ENCODE results near the gene ATP6AP1. TPM values are rescaled to one million over a fixed set of nuclear protein-coding genes. Genes with fewer than 3 reads are reported as not detected.

The ATP6AP1 gene
- total RNA-seq, 3 donors from 2014 or later (not counting 1 experiment from before 2014, with no cell fraction given) = 62.4 to 71.7 (median 65.9) TPM

DNA sequence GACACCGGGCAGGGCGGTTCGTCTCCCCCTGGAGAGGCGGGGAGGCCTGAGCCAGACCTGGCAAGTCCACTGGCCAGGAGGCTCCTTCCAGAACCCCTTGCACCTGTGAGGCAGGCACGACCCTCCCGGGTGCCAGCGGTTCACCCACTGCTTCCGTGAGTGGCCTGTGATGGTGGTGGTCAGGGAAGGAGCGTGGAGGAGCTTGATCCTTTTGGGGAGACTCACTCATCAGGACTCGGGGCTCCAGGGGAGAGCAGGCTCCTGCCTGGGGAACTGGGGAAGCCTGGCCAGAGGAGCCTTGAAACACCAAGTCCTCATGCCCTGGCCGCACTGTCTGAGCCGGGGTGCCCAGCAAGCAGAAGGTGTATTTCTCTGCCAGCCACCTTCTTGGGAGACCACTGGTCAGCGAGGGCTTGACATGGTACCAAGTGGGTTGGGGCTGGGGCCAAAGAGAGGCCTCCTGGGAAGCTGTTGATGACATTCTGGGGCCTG is 16.3 kb downstream of the ATP6AP1 start:
- no peaks in the 10 kb centered on the region for H3K27me3 ChIP-seq (ENCODE audit: control insufficient read depth, insufficient read depth, low read length)
- intact Hi-C loops (cut with micrococcal nuclease) = loop anchor here (5.0 kb wide), 1 partner anchor 48 kb away; the partner anchor contains the start of gene RPL10
- H3K9me3 Mint-ChIP-seq = no peaks in the 10 kb centered on the region
- ATAC-seq (no peak), DNase-seq (no peak)
- H3K9me3 ChIP-seq (ENCODE audit: control insufficient read depth, insufficient read depth, low read length) = no peaks in the 10 kb centered on the region
- WGBS (ENCODE audit: insufficient coverage) = 79% methylated on average over 9 of the region's 13 CpGs
- peak overlapping the region; percentile 56 for H3K4me3 ChIP-seq (ENCODE audit: low read length)
- H3K36me3 Mint-ChIP-seq = no peaks in the 10 kb centered on the region
- peak overlapping the region; percentile 65 for H3K27ac ChIP-seq (ENCODE audit: low read length)
- TF ChIP-seq, protein P1, sequence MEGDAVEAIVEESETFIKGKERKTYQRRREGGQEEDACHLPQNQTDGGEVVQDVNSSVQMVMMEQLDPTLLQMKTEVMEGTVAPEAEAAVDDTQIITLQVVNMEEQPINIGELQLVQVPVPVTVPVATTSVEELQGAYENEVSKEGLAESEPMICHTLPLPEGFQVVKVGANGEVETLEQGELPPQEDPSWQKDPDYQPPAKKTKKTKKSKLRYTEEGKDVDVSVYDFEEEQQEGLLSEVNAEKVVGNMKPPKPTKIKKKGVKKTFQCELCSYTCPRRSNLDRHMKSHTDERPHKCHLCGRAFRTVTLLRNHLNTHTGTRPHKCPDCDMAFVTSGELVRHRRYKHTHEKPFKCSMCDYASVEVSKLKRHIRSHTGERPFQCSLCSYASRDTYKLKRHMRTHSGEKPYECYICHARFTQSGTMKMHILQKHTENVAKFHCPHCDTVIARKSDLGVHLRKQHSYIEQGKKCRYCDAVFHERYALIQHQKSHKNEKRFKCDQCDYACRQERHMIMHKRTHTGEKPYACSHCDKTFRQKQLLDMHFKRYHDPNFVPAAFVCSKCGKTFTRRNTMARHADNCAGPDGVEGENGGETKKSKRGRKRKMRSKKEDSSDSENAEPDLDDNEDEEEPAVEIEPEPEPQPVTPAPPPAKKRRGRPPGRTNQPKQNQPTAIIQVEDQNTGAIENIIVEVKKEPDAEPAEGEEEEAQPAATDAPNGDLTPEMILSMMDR (IDR thresholded peaks at IDR 0.05) = no peak
- H3K36me3 ChIP-seq (ENCODE audit: control insufficient read depth, insufficient read depth, low read length) = peaks cover 21% of the 10 kb centered on the region
- H3K4me1 ChIP-seq (ENCODE audit: control insufficient read depth, insufficient read depth, low read length) = peaks cover 25% of the 10 kb centered on the region
- no peak overlapping the region for H3K27ac Mint-ChIP-seq
- peak overlapping the region; percentile 31 for H3K4me3 Mint-ChIP-seq
- peaks cover 0 to 8% of the 10 kb centered on the region in 2 donors for H3K4me1 Mint-ChIP-seq
- H3K27me3 Mint-ChIP-seq (ENCODE audit: low read depth in 2 of 2) = no peaks in the 10 kb centered on the region

GRCh38 chrX:154445776-154446175 is 17.3 kb downstream of the ATP6AP1 start:
- intact Hi-C loops (cut with micrococcal nuclease) = no loop called here
- no peak overlapping the region for H3K27ac ChIP-seq (ENCODE audit: low read length)
- H3K4me1 Mint-ChIP-seq = peaks cover 0 to 8% of the 10 kb centered on the region in 2 donors
- no peaks in the 10 kb centered on the region for H3K9me3 ChIP-seq (ENCODE audit: control insufficient read depth, insufficient read depth, low read length)
- no peaks in the 10 kb centered on the region for H3K9me3 Mint-ChIP-seq
- peaks cover 27% of the 10 kb centered on the region for H3K36me3 ChIP-seq (ENCODE audit: control insufficient read depth, insufficient read depth, low read length)
- no peaks in the 10 kb centered on the region for H3K36me3 Mint-ChIP-seq
- H3K27me3 ChIP-seq (ENCODE audit: control insufficient read depth, insufficient read depth, low read length) = no peaks in the 10 kb centered on the region
- WGBS (ENCODE audit: insufficient coverage) = 98% methylated on average over 16 of the region's 16 CpGs
- no peak overlapping the region for H3K4me3 ChIP-seq (ENCODE audit: low read length)
- peak overlapping the region in 1 of 2 donors; percentile 62 for H3K27ac Mint-ChIP-seq
- H3K27me3 Mint-ChIP-seq (ENCODE audit: low read depth in 2 of 2) = no peaks in the 10 kb centered on the region
- TF ChIP-seq, protein P1 (IDR thresholded peaks at IDR 0.05) = no peak
- ATAC-seq (no peak), DNase-seq (no peak)
- H3K4me3 Mint-ChIP-seq = peak overlapping the region; percentile 40
- H3K4me1 ChIP-seq (ENCODE audit: control insufficient read depth, insufficient read depth, low read length) = peaks cover 25% of the 10 kb centered on the region

DNA sequence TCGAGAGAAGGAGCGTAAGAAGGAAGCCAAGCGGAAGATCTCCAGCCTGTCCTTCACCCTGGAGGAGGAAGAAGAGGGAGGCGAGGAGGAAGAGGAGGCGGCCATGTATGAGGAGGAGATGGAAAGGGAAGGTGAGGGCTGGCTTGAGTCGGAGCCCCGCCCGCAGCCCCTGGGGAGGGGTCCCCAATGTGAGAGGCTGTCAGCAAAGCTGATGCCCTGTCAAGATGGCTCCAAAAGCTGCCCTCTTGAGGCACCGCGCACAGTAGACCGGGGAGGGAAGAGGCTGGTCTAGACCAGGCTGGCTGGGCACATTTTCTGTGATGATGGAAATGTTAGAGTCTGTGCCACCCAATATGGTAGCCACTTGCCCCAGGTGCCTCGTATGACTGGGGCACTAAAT is 18.0 kb downstream of the ATP6AP1 start:
- TF ChIP-seq, protein P1 (IDR thresholded peaks at IDR 0.05) = no peak
- Mint-ChIP-seq H3K4me3 (no peak overlapping the region), H3K4me1 (peaks cover 0 to 8% of the 10 kb centered on the region in 2 donors), H3K27ac (peak overlapping the region in 1 of 2 donors; percentile 62), H3K9me3 (no peaks in the 10 kb centered on the region), H3K36me3 (no peaks in the 10 kb centered on the region), H3K27me3 (ENCODE audit: low read depth in 2 of 2) (no peaks in the 10 kb centered on the region)
- Histone ChIP-seq H3K27me3 (ENCODE audit: control insufficient read depth, insufficient read depth, low read length) (no peaks in the 10 kb centered on the region), H3K4me1 (ENCODE audit: control insufficient read depth, insufficient read depth, low read length) (peaks cover 25% of the 10 kb centered on the region), H3K36me3 (ENCODE audit: control insufficient read depth, insufficient read depth, low read length) (peaks cover 25% of the 10 kb centered on the region), H3K27ac (ENCODE audit: low read length) (no peak overlapping the region), H3K4me3 (ENCODE audit: low read length) (no peak overlapping the region), H3K9me3 (ENCODE audit: control insufficient read depth, insufficient read depth, low read length) (no peaks in the 10 kb centered on the region)
- ATAC-seq = no peak
- intact Hi-C loops (cut with micrococcal nuclease) = no loop called here
- no peak for DNase-seq
- 98% methylated on average over 12 of the region's 12 CpGs for WGBS (ENCODE audit: insufficient coverage)

DNA sequence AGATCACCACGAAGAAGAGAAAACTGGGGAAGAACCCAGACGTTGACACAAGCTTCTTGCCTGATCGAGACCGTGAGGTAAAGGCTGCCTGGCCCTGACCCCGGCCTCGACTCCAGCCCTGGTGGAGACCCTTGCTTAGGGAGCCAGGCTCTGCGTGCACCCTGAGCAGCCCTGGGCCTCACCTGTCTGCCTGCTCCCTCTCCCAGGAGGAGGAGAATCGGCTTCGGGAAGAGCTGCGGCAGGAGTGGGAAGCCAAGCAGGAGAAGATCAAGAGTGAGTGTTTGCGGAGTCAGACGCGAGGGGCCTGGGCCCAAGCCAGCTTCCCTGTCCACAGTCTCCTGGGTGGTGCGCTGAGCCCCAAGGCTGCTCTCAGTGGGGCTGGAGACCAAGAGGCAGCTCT is 20.0 kb downstream of the ATP6AP1 start:
- Mint-ChIP-seq H3K4me3 (no peak overlapping the region), H3K9me3 (no peaks in the 10 kb centered on the region), H3K36me3 (no peaks in the 10 kb centered on the region), H3K27ac (no peak overlapping the region), H3K4me1 (peaks cover 0 to 5% of the 10 kb centered on the region in 2 donors), H3K27me3 (ENCODE audit: low read depth in 2 of 2) (no peaks in the 10 kb centered on the region)
- no peak for DNase-seq
- no peak for ATAC-seq
- Histone ChIP-seq H3K27ac (ENCODE audit: low read length) (no peak overlapping the region), H3K36me3 (ENCODE audit: control insufficient read depth, insufficient read depth, low read length) (peaks cover 18% of the 10 kb centered on the region), H3K9me3 (ENCODE audit: control insufficient read depth, insufficient read depth, low read length) (no peaks in the 10 kb centered on the region), H3K4me3 (ENCODE audit: low read length) (no peak overlapping the region), H3K4me1 (ENCODE audit: control insufficient read depth, insufficient read depth, low read length) (peaks cover 22% of the 10 kb centered on the region), H3K27me3 (ENCODE audit: control insufficient read depth, insufficient read depth, low read length) (no peaks in the 10 kb centered on the region)
- TF ChIP-seq, protein P1 (IDR thresholded peaks at IDR 0.05) = no peak
- intact Hi-C loops (cut with micrococcal nuclease) = no loop called here
- 98% methylated on average over 14 of the region's 14 CpGs for WGBS (ENCODE audit: insufficient coverage)
